GM06990 (cell line): ENCODE results near the gene SHH.

Experiments
- DNase-seq: peaks from one replicate; pipeline ENCODE4 v3.0.0-alpha.2; 2011; ENCODE audit not compliant: insufficient read length; ENCODE audit errors: extremely low read depth
- H3K27me3 ChIP-seq: replicated peaks from 2 replicates; pipeline ENCODE4 v1.6.0; 2011; ENCODE audit warnings: low read length; ENCODE audit not compliant: control insufficient read depth, insufficient read depth
- H3K36me3 ChIP-seq: 2 replicates; pipeline ENCODE4 v1.5.1; 2011; ENCODE audit warnings: low read length; ENCODE audit not compliant: control insufficient read depth, insufficient read depth
- H3K4me3 ChIP-seq: replicated peaks from 2 replicates; pipeline ENCODE4 v1.5.1; 2011; ENCODE audit warnings: low read depth, mild to moderate bottlenecking, control low read depth, low read length
- TF ChIP-seq, protein P1 (sequence below): IDR thresholded peaks from 2 replicates; pipeline ENCODE4 v1.5.1; 2011; ENCODE audit warnings: low read length, control low read depth, mild to moderate bottlenecking, inconsistent platforms; ENCODE audit not compliant: insufficient read depth, poor library complexity, severe bottlenecking

The SHH gene

DNA sequence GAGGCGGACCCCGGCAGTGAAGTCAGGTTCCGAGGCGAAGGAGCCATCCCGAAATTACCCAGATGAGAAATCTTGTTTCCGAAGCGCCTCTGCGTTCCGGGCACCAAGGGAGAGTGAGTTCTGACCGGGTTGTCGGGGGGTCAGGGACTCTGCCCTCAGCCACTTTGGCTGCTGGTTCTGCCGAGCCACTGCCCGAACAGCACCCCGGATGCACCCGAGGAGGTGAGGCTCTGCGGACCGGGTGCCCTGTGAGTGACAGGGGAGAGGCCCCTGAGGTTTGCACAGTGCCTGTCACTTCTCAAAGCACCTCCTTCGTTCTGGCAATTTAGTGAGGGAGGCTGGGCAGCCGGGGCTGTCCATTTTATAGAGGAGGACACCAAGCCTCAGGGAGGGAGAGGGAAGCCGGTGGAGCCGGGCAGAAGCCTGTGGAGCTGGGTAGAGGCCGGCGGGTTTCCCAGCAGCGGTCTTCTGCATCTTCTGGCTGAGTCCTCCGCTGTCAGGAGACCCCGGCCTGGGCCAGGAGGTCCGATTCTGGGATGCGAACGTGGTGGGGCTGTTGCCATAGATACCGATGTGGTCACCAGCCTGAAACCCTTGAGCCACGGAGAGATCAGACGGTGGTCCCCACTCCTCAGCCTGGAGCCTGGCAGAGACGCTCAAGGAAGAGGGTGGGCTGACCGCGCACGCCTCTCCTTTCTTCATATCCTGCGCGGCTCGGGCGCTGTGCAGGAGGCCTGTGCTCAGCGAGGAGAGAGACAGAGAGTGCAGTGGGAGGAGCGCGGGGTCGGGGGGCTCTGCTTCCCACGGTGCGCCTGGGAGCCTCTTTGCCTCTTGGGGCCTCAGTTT is 18.9 kb upstream of the SHH start:
- Histone ChIP-seq H3K27me3 (no peaks in the 10 kb centered on the region; the same call in 1 of the 2 replicates), H3K36me3 (no peaks in the 10 kb centered on the region), H3K4me3 (no peak overlapping the region)
- DNase-seq: no peak
- TF ChIP-seq, protein P1, sequence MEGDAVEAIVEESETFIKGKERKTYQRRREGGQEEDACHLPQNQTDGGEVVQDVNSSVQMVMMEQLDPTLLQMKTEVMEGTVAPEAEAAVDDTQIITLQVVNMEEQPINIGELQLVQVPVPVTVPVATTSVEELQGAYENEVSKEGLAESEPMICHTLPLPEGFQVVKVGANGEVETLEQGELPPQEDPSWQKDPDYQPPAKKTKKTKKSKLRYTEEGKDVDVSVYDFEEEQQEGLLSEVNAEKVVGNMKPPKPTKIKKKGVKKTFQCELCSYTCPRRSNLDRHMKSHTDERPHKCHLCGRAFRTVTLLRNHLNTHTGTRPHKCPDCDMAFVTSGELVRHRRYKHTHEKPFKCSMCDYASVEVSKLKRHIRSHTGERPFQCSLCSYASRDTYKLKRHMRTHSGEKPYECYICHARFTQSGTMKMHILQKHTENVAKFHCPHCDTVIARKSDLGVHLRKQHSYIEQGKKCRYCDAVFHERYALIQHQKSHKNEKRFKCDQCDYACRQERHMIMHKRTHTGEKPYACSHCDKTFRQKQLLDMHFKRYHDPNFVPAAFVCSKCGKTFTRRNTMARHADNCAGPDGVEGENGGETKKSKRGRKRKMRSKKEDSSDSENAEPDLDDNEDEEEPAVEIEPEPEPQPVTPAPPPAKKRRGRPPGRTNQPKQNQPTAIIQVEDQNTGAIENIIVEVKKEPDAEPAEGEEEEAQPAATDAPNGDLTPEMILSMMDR: no peak

DNA sequence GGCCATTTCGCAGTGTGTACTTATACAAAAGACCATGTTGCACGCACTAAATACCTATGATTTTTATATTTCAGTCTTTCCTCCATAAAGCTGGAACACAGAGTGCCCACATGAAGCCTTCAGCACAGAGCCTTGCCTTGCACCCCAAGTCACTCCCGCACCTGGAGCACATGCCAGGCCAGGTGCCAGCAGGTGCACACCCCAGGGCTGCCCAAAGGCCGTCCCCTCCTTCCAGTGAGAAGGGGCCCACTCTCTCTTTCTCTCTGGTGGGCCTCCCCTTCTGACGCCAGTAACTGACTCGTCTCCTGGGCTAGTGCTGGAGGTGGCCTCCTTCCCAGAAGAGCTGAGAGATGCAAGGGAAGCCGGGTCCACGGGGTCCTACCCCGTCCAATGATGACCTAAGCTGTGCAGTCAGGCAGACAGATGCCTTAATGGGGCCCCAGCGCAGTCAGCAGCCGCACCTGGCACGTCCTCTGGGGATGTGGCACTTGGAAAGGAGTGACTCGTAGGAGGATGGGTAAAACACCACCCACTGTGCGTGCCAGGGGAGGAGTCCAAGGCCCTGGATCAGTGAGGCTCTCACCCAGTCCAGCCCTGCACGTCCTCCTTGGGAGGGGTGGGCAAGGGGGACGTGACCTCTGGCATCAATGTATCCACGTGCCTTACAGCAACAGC is 17.7 kb upstream of the SHH start:
- DNase-seq: no peak
- Histone ChIP-seq H3K4me3 (no peak overlapping the region), H3K36me3 (no peaks in the 10 kb centered on the region), H3K27me3 (no peaks in the 10 kb centered on the region; the same call in 1 of the 2 replicates)
- TF ChIP-seq, protein P1: no peak

DNA sequence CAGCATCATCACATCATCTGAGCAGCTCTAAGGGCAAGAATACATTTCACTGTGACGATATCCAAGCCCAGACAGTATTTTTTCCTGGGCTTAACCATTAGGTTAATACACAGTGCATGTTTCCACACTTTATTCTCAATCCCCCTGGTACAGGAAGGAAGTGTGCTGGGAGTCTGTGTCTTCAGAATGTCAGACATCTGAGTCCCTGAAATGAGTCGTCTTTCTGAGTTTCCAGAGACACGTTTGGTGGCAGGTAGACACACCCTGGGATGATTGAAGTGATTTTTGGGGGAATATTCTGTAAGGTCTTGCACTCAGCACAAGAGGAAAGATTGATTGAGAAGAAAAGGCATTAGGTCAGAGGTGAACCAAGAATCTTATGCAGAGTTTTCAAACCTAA is 13.1 kb upstream of the SHH start:
- no peak overlapping the region for H3K4me3 ChIP-seq
- TF ChIP-seq, protein P1: no peak
- H3K36me3 ChIP-seq: no peaks in the 10 kb centered on the region
- no peaks in the 10 kb centered on the region; the same call in 1 of the 2 replicates for H3K27me3 ChIP-seq
- DNase-seq: no peak

DNA sequence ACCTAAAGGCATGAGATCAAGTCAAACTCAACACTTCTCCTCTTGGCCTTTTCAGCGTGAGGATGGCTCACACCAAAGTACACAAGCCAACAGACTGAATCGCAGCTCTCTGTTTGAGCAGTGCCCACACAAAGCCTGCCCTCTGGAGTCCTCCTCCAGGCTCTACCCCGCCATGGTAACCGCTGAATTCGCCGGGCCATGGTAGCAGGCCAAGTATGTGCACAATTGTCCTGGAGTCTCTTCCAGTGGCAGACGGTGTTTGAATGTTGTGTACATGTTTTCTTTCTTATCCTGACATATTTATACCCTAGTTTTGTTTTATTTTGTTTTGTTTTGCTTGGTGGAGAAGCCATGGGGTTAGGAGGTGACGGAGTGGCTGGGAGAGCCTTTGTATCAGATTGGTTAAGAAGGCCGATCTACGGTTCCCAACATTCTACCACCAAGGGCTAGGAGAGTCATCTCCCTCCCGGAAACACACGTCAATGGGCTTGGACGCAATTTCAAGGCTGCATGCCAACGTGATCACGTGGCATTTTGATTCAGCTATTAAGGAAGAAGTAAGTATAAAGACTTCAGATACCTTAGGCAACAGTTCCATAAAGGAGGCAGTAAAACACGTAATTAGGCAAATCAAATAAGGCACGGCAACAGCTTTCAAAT is 12.1 kb upstream of the SHH start:
- Histone ChIP-seq H3K4me3 (no peak overlapping the region), H3K27me3 (no peaks in the 10 kb centered on the region; the same call in 1 of the 2 replicates), H3K36me3 (no peaks in the 10 kb centered on the region)
- no peak for DNase-seq
- TF ChIP-seq, protein P1: no peak

DNA sequence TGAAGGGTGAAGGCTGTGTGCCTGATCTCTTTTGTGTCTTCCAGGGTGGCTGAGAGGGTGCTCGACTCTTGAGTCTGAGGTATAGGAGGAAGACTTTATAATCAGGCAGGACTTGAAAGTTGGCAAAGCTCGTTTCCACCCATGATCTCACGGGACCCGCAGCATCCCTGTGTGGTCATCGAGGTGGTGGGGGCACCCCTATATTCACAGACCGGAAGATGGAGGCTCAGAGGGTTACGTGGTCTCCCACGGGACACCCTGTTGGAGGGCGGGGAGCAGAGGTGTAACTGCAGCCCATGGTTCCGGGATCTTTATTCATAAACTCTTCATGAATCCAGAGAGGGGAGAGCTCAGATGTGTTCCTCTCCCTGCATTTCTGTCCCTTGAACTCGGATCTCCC is 9.6 kb upstream of the SHH start:
- Histone ChIP-seq H3K27me3 (no peaks in the 10 kb centered on the region; the same call in 1 of the 2 replicates), H3K4me3 (no peak overlapping the region), H3K36me3 (no peaks in the 10 kb centered on the region)
- TF ChIP-seq, protein P1: no peak
- DNase-seq: no peak
